ENCODE data around the gene ADGRB3.

DNA sequence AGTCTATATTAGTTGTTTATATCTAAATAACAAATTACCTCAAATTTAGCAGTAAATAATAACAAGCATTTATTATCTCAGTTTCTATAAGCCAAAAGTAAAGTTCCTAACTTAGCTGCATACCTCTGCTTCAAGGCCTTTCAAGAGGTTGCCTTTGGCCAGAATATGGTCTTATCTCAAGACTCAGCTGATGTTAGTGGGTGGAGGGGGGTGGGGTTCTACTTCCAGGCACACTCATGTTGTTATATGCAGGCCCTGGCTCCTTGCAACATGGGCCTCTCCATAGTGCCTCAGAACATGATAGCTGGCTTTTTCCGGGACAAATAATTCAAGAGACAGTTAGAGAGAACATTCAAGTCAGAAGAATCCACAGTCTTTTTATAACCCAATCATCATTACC lies 266.0 kb downstream of the ADGRB3 start:
- TF ChIP-seq EZH2 (IDR thresholded peaks at IDR 0.05; ENCODE audit: insufficient read depth, poor library complexity, severe bottlenecking) (no peak), EZH2phosphoT487 (IDR thresholded peaks at IDR 0.05; ENCODE audit: insufficient read depth, low read depth) (no peak)
